Fibroblast of skin of right quadriceps (primary cell): ENCODE results near the gene RASSF1.
A peak's percentile ranks its signal among the peaks of the same experiment; 100 is the strongest.
"Not testable (repeated sequence)": the region's sequence is repeated elsewhere in the genome, so short reads cannot be mapped to it uniquely, and the experiment has no call there.

Experiments used
- DNase-seq: peaks from one replicate; pipeline ENCODE4 v3.0.0-alpha.2; 2013

The RASSF1 gene

DNA sequence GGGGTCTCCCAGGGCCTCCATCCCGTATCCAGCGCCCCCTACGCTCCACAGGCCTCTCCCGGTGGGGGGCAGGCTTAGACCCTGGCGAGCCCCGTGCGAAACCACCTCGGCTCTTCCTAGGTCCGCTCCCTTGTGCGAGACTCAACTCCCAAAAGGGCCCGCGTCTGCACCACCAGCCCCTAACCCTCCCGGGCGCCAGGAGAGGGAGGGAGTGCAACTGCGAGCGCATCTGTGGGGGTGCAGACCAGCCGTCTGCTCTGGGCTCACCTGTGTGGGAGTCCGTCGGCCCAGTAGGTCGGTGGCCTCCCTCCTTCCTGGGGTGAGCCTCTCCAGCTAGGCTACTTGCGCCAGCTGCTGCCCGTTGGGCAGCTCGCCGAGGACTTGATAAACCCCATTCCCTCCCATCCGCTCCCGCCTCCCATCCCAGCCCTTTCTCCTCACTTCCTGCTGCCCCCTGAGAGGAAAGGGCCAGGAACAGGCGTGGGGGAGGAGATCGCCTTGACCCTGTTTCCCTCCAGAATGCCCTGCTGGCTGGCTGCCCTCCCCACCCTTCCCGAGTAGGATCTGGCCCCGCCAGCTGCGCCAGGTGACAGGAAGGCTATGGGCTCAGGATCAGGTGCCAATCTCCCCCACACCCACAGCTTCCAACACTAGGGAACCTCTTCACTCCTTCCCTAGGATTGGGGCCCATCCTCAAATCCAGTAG, 18.1 kb downstream of the RASSF1 start, which contains the start of gene HYAL2:
Gene HYAL2, minus strand, starts transcription at position 360 of the 706 bp plus-strand sequence. CDS start 2,256 bp downstream, outside the sequence.
- DNase-seq, result no peak

- no peak for DNase-seq
These were observed 18.6 kb downstream of the RASSF1 start for GRCh38 chr3:50322115-50322385.

DNA sequence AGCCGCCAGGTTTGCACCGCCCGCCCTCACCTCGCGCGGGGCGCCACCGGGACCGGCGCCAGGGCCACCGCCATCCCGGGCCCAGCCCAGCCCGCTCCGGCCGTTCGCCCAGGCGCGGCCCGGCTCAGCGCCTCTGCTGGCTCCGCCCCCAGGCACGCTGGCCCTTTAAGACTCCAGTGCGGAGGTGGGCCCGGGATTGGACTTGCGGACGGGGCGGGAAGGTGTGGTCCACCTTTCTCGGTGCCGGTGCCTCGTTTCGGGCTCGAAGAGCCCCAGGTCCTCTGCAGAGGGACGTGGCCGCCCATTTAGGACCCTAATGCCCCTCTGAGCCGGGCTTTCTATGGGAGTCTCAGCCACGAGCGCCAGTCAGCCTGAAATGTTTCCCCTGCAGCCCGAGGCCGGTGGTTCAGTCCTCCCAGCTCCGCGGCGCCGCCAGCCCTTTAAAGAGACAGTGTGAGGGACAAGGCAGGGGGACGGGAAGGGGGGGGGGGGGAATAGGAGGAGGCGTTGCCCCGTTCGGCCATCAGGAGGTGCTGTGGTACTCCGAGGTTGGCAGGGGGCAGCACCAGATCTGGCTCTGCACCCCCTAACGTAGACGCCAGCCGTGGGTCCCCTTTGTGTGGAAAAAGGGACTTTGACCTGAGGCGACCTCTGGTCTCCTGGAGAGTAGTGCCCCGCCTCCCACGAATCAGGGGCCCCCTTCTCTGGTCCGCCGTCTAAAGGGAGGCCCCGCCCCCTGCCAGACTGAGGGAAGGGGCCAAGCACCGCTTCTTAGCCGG, 19.1 kb downstream of the RASSF1 start:
- peak; percentile 88 for DNase-seq

- peak; percentile 73 for DNase-seq
These were observed 19.7 kb downstream of the RASSF1 start for GRCh38 chr3:50320853-50321335.

GRCh38 chr3:50319894-50320625, 20.6 kb downstream of the RASSF1 start:
- no peak for DNase-seq

DNA sequence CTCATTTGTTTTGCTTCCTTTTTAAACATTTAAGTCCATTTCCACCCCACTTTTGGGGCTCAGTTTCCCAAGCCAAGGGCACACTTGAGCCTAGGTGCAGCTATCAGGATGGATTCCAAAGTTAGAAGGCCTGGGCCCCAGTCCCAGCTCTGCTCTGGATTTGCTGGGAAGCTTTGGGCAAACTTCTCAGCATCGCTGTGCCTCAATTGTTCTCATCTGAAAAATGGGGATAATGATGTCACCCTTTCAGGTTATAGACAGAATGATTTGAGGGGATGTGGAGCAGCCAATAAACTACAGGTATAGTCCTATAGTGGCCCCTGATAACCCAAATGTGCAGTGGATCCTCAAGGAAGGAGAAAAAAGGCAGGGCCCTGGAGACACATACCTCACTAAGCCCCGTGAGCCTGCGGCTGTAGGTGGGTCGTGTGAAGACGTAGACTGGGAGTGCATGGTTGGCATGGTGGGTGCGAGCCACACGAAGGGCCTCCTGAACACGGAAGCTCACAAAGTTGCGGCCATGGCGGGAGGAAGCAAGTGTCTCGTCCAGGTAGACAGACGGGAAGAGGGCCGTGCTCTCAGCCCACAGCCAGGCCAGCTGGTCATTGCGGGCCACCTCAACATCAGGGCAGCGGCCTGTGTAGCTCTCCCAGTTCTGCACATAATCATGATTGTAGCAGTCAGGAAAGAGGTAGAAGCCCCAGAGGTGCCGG, 21.3 kb downstream of the RASSF1 start:
- no peak for DNase-seq

DNA sequence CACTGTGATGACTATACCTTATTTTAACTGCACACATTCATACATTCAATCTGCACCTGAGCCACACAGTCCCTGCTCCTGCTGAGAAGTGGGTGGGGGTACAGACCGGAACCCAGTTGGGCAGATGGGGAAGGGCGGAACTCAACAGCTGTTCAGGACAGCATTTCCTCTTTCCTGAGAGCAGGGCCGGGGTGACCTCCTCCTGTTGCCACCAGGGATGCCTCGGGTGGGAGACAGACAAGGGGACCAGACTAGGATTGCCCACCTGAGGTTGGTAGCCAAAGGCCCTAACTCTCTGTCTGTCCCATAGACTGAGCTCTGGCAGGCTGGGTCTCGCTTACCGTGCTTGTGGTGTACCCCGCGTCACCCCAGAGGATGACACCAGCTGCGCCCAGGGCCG, 22.0 kb downstream of the RASSF1 start:
- no peak for DNase-seq

- no peak for DNase-seq
These were observed 22.5 kb downstream of the RASSF1 start for GRCh38 chr3:50318163-50318562.

DNA sequence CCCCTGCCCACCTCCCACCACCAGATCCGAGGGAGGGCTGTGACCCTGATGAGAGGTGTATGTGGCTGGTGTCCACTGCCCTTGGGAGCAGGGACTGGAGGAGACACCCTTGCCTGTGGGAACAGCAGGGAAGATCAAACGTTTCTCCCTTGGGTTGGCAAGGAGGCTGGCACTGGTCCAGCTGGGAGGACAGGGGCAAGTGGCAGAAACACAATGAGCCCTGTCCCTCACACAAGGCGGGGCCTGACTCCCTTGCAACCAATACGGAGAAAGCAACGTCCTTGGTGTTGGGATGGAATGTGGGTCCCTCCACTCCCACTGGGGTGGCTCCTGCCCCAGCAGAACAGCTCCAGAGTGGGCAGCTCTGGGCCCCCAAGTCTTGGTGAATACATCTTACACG, 23.3 kb downstream of the RASSF1 start:
- DNase-seq, result no peak

- DNase-seq, result no peak
These were observed 23.9 kb downstream of the RASSF1 start for GRCh38 chr3:50316657-50317242.

DNA sequence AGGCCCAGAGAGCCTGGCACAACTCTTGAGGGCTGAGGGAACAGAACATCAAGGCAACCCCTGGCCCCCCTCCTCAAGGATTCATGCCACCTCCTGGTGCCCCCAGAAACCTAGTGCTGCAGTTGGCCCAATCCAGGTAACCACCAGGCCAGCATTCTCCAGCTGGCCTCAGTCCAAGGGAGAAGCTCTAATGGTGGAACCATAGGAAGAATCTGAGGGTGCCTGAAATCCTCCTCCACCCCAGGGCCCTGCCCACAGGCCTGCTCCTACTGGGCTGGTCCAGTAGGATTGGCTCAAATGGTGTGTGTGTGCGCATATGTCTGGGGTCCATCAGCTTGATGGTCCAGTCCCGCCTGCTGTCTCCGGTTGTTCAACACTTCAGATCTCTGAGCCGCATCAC, 25.8 kb downstream of the RASSF1 start:
- DNase-seq, result no peak

- no peak for DNase-seq
These were observed 26.3 kb downstream of the RASSF1 start for GRCh38 chr3:50314342-50314741.

- not testable (repeated sequence) for DNase-seq
These were observed 28.6 kb downstream of the RASSF1 start for GRCh38 chr3:50312041-50312440.

GRCh38 chr3:50304601-50305000, 36.0 kb downstream of the RASSF1 start:
- DNase-seq, result no peak

DNA sequence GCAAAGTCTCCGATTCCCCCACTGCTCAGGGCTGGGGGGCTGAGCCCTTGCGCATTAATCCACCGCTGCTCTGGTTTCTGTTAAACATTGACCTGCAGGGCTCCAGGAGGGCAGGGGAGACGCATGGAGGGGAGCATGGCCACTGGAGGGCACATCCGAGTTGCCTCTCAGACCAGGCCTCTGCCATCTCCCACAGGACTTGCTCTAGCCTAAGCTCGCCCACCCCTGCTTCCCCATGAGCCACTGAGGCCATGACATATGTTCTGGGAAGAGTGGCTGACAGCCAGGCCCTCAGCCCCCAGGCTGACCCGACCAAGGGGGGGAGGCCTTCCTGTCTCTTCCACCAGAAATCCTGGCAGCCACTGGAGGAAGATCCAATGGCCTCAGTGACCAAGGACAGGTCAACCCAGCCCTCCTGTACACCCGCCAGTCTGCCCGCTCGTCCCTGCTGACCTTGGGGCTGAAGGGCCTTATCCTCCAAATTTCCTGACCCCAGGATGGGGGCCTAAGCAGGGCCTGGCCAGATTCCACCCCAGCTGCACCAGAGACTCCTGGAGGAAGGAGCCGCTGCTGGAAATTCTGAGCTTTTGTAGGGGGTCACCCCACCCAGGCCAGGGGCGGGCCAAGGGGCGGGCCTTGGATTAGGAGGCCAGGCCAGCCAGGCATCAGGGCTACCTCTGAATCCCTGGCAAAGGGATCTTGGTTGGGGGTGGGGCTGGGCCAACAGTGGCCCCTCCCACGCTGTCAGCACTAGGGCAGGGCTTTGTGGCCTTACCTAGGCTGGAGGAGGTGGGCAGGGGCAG, 37.4 kb downstream of the RASSF1 start, which contains the start of gene HYAL1:
Gene HYAL1, minus strand, starts transcription at position 562 of the 803 bp plus-strand sequence. CDS start 618 bp downstream, outside the sequence.
- DNase-seq, result no peak

- no peak for DNase-seq
These were observed 38.3 kb downstream of the RASSF1 start for GRCh38 chr3:50302095-50303012.

- no peak for DNase-seq
These were observed 39.9 kb downstream of the RASSF1 start for GRCh38 chr3:50300681-50301254.

GRCh38 chr3:50299929-50300680, 40.5 kb downstream of the RASSF1 start:
- DNase-seq, result peak; percentile 39

- DNase-seq, result no peak
These were observed 41.1 kb downstream of the RASSF1 start for GRCh38 chr3:50299638-50299928.
